OCI-LY1 (cell line): ENCODE results near the gene ZNF3.

Experiments
- EZH2 ChIP-seq: fragments of 200-600 bp; sonication (generic), shearing (Covaris generic); IDR thresholded peaks from 2 replicates; pipeline ENCODE4 v1.8.0; 2017; ENCODE audit warnings: borderline replicate concordance, mixed run types, mild to moderate bottlenecking, antibody characterized with exemption, low read length, moderate library complexity, mixed read lengths
- TF ChIP-seq, protein P1 (sequence below): fragments of 200-600 bp; sonication (generic), shearing (Covaris generic); IDR thresholded peaks from 2 replicates; pipeline ENCODE4 v1.5.1; 2017; ENCODE audit warnings: mild to moderate bottlenecking, antibody characterized with exemption, low read length, moderate library complexity, mixed read lengths

DNA sequence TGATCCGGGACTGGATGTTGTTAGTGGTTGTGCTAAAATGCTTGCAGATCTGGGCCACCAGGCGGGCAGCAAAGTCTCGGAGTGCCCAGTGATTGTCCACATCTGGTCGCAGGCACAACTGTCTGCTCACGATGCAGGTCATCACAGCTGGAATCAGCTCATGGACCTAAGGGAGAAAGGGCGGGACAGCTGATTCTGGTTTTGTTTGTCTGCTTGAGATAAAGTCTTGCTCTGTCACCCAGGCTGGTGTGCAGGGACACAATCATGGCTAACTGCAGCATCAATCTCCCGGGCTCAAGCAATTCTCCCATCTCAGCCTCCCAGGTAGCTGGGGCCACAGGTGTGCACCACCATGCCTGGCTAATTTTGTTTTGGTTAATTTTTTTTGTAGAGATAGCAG lies 29.6 kb upstream of the ZNF3 start:
- TF ChIP-seq EZH2: no peak
- TF ChIP-seq, protein P1, sequence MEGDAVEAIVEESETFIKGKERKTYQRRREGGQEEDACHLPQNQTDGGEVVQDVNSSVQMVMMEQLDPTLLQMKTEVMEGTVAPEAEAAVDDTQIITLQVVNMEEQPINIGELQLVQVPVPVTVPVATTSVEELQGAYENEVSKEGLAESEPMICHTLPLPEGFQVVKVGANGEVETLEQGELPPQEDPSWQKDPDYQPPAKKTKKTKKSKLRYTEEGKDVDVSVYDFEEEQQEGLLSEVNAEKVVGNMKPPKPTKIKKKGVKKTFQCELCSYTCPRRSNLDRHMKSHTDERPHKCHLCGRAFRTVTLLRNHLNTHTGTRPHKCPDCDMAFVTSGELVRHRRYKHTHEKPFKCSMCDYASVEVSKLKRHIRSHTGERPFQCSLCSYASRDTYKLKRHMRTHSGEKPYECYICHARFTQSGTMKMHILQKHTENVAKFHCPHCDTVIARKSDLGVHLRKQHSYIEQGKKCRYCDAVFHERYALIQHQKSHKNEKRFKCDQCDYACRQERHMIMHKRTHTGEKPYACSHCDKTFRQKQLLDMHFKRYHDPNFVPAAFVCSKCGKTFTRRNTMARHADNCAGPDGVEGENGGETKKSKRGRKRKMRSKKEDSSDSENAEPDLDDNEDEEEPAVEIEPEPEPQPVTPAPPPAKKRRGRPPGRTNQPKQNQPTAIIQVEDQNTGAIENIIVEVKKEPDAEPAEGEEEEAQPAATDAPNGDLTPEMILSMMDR: no peak
